ENCODE measurements around the gene MCF2L2.

DNA sequence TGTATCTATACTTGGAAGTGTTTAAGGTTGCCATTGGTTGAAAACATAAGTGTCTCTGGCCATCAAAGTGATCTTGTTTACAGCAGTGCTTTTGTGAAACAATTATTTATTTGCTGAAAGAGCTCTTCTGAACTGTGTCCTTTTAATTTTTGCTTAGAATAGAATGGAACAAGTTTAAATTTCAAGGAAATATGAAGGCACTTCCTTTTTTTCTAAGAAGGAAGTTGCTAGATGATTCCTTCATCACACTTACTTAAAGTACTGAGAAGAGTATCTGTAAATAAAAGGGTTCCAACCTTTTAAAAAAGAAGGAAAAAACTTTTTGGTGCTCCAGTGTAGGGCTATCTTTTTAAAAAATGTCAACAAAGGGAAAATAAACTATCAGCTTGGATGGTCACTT lies 155.6 kb downstream of the MCF2L2 start:
- TF ChIP-seq, protein P1, sequence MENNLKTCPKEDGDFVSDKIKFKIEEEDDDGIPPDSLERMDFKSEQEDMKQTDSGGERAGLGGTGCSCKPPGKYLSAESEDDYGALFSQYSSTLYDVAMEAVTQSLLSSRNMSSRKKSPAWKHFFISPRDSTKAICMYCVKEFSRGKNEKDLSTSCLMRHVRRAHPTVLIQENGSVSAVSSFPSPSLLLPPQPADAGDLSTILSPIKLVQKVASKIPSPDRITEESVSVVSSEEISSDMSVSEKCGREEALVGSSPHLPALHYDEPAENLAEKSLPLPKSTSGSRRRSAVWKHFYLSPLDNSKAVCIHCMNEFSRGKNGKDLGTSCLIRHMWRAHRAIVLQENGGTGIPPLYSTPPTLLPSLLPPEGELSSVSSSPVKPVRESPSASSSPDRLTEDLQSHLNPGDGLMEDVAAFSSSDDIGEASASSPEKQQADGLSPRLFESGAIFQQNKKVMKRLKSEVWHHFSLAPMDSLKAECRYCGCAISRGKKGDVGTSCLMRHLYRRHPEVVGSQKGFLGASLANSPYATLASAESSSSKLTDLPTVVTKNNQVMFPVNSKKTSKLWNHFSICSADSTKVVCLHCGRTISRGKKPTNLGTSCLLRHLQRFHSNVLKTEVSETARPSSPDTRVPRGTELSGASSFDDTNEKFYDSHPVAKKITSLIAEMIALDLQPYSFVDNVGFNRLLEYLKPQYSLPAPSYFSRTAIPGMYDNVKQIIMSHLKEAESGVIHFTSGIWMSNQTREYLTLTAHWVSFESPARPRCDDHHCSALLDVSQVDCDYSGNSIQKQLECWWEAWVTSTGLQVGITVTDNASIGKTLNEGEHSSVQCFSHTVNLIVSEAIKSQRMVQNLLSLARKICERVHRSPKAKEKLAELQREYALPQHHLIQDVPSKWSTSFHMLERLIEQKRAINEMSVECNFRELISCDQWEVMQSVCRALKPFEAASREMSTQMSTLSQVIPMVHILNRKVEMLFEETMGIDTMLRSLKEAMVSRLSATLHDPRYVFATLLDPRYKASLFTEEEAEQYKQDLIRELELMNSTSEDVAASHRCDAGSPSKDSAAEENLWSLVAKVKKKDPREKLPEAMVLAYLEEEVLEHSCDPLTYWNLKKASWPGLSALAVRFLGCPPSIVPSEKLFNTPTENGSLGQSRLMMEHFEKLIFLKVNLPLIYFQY (CRISPR knock-in tag; IDR thresholded peaks at IDR 0.05; ENCODE audit: borderline replicate concordance) = no peak
- TF ChIP-seq, protein P2, sequence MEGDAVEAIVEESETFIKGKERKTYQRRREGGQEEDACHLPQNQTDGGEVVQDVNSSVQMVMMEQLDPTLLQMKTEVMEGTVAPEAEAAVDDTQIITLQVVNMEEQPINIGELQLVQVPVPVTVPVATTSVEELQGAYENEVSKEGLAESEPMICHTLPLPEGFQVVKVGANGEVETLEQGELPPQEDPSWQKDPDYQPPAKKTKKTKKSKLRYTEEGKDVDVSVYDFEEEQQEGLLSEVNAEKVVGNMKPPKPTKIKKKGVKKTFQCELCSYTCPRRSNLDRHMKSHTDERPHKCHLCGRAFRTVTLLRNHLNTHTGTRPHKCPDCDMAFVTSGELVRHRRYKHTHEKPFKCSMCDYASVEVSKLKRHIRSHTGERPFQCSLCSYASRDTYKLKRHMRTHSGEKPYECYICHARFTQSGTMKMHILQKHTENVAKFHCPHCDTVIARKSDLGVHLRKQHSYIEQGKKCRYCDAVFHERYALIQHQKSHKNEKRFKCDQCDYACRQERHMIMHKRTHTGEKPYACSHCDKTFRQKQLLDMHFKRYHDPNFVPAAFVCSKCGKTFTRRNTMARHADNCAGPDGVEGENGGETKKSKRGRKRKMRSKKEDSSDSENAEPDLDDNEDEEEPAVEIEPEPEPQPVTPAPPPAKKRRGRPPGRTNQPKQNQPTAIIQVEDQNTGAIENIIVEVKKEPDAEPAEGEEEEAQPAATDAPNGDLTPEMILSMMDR (CRISPR knock-in tag; IDR thresholded peaks at IDR 0.05) = no peak
- TF ChIP-seq ZNF607 (CRISPR knock-in tag; IDR thresholded peaks at IDR 0.05; ENCODE audit: borderline replicate concordance) = no peak
- TF ChIP-seq MYC (CRISPR knock-in tag; IDR thresholded peaks at IDR 0.05; ENCODE audit: borderline replicate concordance) = no peak
- no peak for TF ChIP-seq EZH2 (conservative IDR thresholded peaks at IDR 0.05; ENCODE audit: low read depth, low read length)

Data from HepG2 (cell line).